OCI-LY1 (cell line): Measurements from ENCODE around the gene WIPF1.
"Not testable (repeated sequence)": the region's sequence is repeated elsewhere in the genome, so short reads cannot be mapped to it uniquely, and the experiment has no call there.

Experiments used
- H2AFZ ChIP-seq: fragments of 200-600 bp; sonication (generic), shearing (Covaris generic); 2 replicates; pipeline ENCODE4 v1.6.0; 2014; ENCODE audit warnings: antibody characterized with exemption, mild to moderate bottlenecking, low read length
- H3F3A ChIP-seq: fragments of 200-600 bp; sonication (generic), shearing (Covaris generic); 2 replicates; pipeline ENCODE4 v1.6.0; 2014; ENCODE audit warnings: mild to moderate bottlenecking, antibody characterized with exemption, low read length, moderate library complexity; ENCODE audit not compliant: insufficient read depth
- H3K27ac ChIP-seq: fragments of 200-600 bp; sonication (generic); 2 replicates; pipeline ENCODE4 v1.5.1; 2014; ENCODE audit warnings: low read length, mixed run types, mild to moderate bottlenecking, low read depth; ENCODE audit not compliant: poor library complexity, severe bottlenecking
- H3K27me3 ChIP-seq: fragments of 200-600 bp; sonication (generic); 2 replicates; pipeline ENCODE4 v1.6.0; 2014; ENCODE audit warnings: antibody characterized with exemption, mild to moderate bottlenecking, low read length, moderate library complexity; ENCODE audit not compliant: insufficient read depth
- H3K36me3 ChIP-seq: fragments of 200-600 bp; sonication (generic); 2 replicates; pipeline ENCODE4 v1.6.1; 2014; ENCODE audit warnings: mild to moderate bottlenecking, antibody characterized with exemption, low read length, moderate library complexity, mixed read lengths; ENCODE audit not compliant: insufficient read depth
- H3K4me1 ChIP-seq: fragments of 200-600 bp; sonication (generic); 2 replicates; pipeline ENCODE4 v1.5.1; 2014; ENCODE audit warnings: mild to moderate bottlenecking, low read length, moderate library complexity; ENCODE audit not compliant: insufficient read depth, severe bottlenecking
- H3K4me2 ChIP-seq: fragments of 200-600 bp; sonication (generic), shearing (Covaris generic); 2 replicates; pipeline ENCODE4 v1.6.1; 2014; ENCODE audit warnings: low read length
- H3K4me3 ChIP-seq: fragments of 200-600 bp; sonication (generic); 2 replicates; pipeline ENCODE4 v1.5.1; 2014; ENCODE audit warnings: low read length, low read depth, mild to moderate bottlenecking, mixed read lengths; ENCODE audit not compliant: poor library complexity, severe bottlenecking
- H3K79me2 ChIP-seq: fragments of 200-600 bp; shearing (Covaris generic); 2 replicates; pipeline ENCODE4 v1.6.1; 2016; ENCODE audit warnings: mixed run types, low read length, mixed read lengths; ENCODE audit not compliant: insufficient read depth
- H3K9ac ChIP-seq: fragments of 200-600 bp; sonication (generic), shearing (Covaris generic); 2 replicates; pipeline ENCODE4 v1.6.1; 2014; ENCODE audit warnings: mild to moderate bottlenecking, low read length, mixed read lengths
- H3K9me2 ChIP-seq: fragments of 200-600 bp; sonication (generic), shearing (Covaris generic); 2 replicates; pipeline ENCODE4 v1.6.1; 2014; ENCODE audit warnings: low read depth, mild to moderate bottlenecking, low read length, mixed read lengths
- H3K9me3 ChIP-seq: fragments of 200-600 bp; shearing (Covaris generic); 2 replicates; pipeline ENCODE4 v1.6.1; 2014; ENCODE audit warnings: low read length, mixed read lengths
- H4K20me1 ChIP-seq: fragments of 200-600 bp; sonication (generic), shearing (Covaris generic); 2 replicates; pipeline ENCODE4 v1.6.0; 2016; ENCODE audit warnings: mild to moderate bottlenecking, low read length; ENCODE audit not compliant: insufficient read depth
- EZH2 ChIP-seq: fragments of 200-600 bp; sonication (generic), shearing (Covaris generic); IDR thresholded peaks from 2 replicates; pipeline ENCODE4 v1.8.0; 2017; ENCODE audit warnings: borderline replicate concordance, mixed run types, mild to moderate bottlenecking, antibody characterized with exemption, low read length, moderate library complexity, mixed read lengths
- TF ChIP-seq, protein P1 (sequence below): fragments of 200-600 bp; sonication (generic), shearing (Covaris generic); IDR thresholded peaks from 2 replicates; pipeline ENCODE4 v1.5.1; 2017; ENCODE audit warnings: mild to moderate bottlenecking, antibody characterized with exemption, low read length, moderate library complexity, mixed read lengths

Gene WIPF1

DNA sequence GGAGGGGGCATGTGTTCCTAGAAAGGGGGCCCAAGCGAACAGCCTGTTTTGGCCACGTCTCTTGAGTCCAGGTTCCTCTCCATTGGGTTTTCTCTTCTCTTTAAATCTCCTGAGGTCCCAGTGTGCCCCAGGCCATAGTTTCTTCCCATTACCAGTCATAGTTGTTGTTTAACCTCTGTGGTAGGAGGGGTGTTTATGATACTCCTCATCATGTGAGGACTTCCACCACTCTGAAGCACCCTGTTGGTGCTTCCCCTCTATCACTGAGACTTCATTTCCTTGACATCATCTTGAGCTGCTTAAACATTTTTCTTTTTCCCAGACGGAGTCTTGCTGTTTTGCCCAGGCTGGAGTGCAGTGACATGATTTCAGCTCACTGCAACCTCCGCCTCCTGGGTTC, 45.9 kb downstream of the WIPF1 start:
- Histone ChIP-seq H2AFZ (no peak overlapping the region), H4K20me1 (no peaks in the 10 kb centered on the region), H3K27ac (no peak overlapping the region), H3K9me2 (no peaks in the 10 kb centered on the region), H3K36me3 (no peaks in the 10 kb centered on the region), H3K9ac (no peak overlapping the region), H3K4me1 (peaks cover 18% of the 10 kb centered on the region), H3K4me2 (no peak overlapping the region), H3F3A (0 out of 2 replicates have a peak, but pooled peaks cover 5% of the 10 kb centered on the region), H3K27me3 (no peaks in the 10 kb centered on the region), H3K9me3 (no peaks in the 10 kb centered on the region), H3K79me2 (no peaks in the 10 kb centered on the region), H3K4me3 (no peak overlapping the region)
- no peak for TF ChIP-seq EZH2
- TF ChIP-seq, protein P1, sequence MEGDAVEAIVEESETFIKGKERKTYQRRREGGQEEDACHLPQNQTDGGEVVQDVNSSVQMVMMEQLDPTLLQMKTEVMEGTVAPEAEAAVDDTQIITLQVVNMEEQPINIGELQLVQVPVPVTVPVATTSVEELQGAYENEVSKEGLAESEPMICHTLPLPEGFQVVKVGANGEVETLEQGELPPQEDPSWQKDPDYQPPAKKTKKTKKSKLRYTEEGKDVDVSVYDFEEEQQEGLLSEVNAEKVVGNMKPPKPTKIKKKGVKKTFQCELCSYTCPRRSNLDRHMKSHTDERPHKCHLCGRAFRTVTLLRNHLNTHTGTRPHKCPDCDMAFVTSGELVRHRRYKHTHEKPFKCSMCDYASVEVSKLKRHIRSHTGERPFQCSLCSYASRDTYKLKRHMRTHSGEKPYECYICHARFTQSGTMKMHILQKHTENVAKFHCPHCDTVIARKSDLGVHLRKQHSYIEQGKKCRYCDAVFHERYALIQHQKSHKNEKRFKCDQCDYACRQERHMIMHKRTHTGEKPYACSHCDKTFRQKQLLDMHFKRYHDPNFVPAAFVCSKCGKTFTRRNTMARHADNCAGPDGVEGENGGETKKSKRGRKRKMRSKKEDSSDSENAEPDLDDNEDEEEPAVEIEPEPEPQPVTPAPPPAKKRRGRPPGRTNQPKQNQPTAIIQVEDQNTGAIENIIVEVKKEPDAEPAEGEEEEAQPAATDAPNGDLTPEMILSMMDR: no peak

DNA sequence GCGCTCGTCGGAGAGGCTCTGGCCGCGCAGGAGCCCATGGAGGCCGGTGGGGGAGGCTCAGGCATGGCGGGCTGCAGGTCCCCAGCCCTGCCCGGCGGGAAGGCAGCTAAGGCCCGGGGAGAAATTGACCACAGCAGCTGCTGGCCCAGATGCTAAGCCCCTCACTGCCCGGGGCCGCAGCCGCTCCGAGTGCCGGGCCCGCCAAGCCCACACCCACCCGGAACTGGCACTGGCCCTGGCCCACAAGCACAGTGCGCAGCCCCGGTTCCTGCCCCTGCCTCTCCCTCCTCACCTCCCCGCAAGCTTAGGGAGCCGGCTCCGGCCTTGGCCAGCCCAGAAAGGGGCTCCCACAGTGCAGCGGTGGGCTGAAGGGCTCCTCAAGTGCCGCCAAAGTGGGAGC, 49.0 kb downstream of the WIPF1 start:
- not testable (repeated sequence) for H3K9me3 ChIP-seq, H3K9me2 ChIP-seq, H3K4me3 ChIP-seq, H3K4me1 ChIP-seq, H3K79me2 ChIP-seq, H3K27me3 ChIP-seq, H4K20me1 ChIP-seq, H3K27ac ChIP-seq, H3K36me3 ChIP-seq, H2AFZ ChIP-seq, H3K9ac ChIP-seq, H3K4me2 ChIP-seq, H3F3A ChIP-seq

DNA sequence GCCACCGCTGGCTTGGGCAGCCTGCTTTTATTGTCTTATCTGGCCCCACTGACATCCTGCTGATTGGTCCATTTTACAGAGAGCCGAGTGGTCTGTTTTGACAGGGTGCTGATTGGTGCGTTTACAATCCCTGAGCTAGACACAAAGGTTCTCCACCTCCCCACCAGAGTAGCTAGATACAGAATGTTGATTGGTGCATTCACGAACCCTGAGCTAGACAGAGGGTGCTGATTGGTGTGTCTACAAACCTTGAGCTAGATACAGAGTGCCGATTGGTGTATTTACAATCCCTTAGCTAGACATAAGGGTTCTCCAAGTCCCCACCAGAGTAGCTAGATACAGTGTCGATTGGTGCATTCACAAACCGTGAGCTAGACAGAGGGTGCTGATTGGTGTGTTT, 49.6 kb downstream of the WIPF1 start:
- H3F3A ChIP-seq, H3K4me3 ChIP-seq, H3K9ac ChIP-seq, H3K9me3 ChIP-seq, H3K4me1 ChIP-seq, H2AFZ ChIP-seq, H3K36me3 ChIP-seq, H4K20me1 ChIP-seq, H3K4me2 ChIP-seq, H3K79me2 ChIP-seq, H3K27me3 ChIP-seq, H3K27ac ChIP-seq, H3K9me2 ChIP-seq: not testable (repeated sequence)

DNA sequence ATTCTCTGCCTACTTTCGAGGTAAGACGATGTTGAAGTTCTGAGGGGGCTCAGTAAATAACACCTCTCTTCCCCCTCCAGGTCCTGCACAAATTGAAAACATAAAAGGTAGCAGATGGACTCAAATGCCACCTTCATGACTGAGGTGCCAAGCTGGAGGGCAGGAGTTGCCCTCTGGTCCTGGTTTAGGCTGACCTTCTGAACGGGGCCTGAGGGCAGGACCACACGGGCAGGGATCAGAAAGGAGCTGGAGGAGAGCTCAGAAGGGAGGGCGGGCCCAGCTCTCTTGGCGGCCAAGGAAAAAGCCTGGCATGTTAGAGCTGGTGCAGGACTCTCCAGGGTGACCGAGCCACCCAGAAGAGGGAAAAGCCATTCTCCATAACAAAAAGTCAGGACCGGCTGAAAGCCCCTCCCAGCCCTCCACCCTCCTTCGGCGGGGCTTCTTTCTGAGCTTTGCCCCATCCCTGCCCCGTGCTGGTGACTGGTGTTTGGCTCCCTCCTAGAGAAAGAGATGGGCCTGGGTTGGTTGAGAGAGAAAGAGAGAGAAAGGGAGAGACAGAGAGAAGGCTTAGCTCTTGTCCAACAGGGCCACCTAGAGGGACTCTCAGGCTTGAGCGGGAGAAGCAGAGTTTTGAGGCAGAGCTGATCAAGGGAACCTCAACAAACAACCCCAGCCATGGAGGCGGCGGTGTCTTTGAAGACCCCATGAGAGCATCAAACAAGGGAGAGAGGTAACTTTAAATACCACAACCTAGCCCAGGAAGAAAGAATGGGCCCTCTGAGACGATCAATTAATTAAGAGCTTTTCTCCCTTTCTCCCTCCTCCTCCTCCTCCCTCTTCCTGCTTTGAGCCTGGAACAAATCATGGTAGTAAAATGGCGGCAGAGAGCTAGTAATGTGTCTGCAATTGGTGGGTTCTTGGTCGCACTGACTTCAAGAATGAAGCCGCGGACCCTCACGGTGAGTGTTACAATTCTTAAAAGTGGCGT, 50.8 kb downstream of the WIPF1 start:
- H3K36me3 ChIP-seq: no peaks in the 10 kb centered on the region
- H3K9me2 ChIP-seq: no peaks in the 10 kb centered on the region
- TF ChIP-seq EZH2: no peak
- TF ChIP-seq, protein P1: peak; percentile 72
- no peak overlapping the region for H3K9ac ChIP-seq
- H3K27me3 ChIP-seq: no peaks in the 10 kb centered on the region
- no peak overlapping the region for H3K4me3 ChIP-seq
- H3K9me3 ChIP-seq: no peaks in the 10 kb centered on the region
- H3K27ac ChIP-seq: no peak overlapping the region
- no peak overlapping the region for H2AFZ ChIP-seq
- H3K79me2 ChIP-seq: no peaks in the 10 kb centered on the region
- no peaks in the 10 kb centered on the region for H3F3A ChIP-seq
- H3K4me1 ChIP-seq: no peaks in the 10 kb centered on the region
- no peaks in the 10 kb centered on the region for H4K20me1 ChIP-seq
- H3K4me2 ChIP-seq: no peak overlapping the region
